Measurements from ENCODE around the gene CEMIP.
"Not testable (repeated sequence)": the region's sequence is repeated elsewhere in the genome, so short reads cannot be mapped to it uniquely, and the experiment has no call there.

The CEMIP gene

DNA sequence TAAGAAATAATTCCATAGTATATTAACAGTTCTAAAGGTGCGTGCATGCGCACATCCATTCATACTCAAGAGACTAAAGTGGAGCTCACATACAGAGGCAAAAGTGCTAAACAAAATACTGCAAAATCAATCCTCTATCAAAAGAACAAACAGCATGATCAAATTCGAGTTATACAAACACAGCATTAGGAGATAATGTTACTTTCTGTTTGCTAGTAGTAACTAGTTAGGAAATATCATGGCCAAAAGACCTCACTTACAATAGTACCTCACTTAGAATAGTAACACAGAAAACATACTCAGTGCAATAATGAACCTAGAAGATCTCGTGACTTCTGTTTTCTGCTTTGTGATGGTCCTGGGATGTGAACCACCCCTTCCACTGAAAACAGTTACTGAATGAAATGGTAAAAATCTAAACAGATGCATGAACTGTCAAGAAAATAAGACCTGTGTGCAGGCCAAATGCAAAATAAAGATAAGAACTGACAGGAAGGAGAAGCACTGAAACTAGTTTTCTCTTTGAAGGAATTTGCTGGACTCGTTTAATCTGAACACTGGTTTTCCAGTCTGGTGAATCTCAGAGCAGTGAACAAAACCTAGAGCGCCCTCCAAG, 20.9 kb upstream of the CEMIP start:
- no peak for DNase-seq

DNA sequence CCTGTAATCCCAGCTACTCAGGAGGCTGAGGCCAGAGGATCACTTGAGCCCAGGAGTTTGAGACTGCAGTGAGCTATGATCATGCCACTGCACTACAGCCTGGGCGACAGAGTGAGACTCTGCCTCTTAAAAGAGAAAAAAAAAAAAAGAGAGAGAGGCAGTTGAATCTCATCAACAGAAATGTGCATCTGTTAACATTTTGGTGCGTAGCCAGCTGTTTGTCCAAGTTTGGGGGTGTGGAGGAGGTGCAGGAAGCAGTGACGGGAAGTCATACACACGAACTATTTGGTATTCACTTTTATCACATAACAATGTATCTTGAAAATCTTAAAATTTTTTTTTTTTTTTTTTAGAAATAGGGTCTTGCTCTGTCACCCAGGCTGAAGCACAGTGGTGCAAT, 18.2 kb upstream of the CEMIP start:
- no peak for DNase-seq

DNA sequence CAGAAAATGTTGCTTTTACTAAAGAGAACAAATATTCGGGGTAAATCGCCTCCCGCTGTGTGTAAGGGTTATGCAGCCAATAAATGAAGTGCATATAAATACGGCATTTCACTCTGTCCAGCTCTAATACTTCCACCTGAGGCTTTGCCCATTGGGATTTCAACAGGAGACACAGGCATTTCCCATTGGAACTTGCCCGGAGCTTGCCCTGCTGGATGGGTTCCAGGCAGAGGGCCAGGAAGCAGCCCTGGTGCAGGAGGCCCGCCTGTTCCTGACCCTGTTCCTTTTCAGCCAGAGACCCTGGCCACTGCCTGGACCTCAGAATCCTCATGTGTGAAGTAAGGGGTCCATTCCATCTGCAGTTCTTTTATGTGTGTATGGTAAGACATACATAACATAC, 17.4 kb upstream of the CEMIP start:
- no peak for DNase-seq

DNA sequence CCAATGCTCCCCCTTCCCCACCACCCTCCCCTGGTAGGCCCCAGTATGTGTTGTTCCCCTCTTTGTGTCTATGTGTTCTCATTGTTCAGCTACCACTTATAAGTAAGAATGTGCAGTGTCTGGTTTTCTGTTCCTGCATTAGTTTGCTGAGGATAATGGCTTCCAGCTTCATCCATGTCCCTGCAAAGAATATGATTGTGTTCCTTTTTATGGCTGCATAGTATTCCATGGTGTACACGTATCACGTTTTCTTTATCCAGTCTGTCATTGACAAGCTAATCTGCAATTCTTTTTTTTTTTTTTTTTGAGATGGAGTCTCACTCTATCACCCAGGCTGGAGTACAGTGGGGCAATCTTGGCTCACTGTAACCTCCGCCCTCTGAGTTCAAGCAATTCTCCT, 15.9 kb upstream of the CEMIP start:
- DNase-seq = not testable (repeated sequence)

DNA sequence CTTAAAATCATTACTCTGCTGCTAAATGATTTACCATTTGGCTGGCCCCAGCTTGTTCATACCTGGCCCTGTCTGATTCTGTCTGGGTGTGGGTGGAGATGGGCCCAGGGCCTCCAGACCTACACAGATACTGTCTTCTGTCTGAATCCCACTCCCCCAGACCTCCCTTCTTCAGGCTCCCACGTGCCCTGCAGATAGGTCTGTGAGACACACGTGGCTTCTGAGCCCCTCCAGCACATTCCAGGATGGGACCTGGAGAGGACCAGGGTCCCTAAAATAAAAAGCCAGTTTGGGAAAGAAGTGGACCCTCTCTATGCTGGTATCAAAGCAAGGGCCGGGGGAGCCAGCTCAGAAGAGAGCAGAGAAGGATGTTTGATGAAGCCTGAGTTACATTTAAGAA, 14.6 kb upstream of the CEMIP start:
- no peak for DNase-seq

DNA sequence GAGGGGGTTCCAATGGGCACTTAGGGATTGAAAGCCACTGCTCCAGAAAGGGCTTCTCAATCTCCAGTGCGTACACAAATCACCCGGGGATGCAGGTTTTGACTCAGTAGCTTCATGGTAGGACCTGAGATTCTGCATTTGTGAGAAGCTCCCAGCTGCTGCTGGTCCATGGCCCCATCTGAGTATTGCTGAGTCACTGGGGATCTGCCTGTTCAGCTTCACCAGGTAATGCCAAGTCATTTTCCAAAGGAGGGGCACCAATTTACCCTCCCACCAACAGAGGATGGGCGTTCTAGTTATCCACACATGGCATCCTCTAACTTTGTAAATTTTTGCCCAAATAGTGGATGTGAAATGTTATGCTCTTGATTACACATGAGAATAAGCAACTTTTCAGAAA, 12.9 kb upstream of the CEMIP start:
- no peak for DNase-seq

GRCh38 chr15:80768158-80768557, 11.0 kb upstream of the CEMIP start:
- no peak for DNase-seq

- DNase-seq = no peak
These were observed 9.9 kb upstream of the CEMIP start for GRCh38 chr15:80769153-80769828.

- no peak for DNase-seq
These were observed 9.1 kb upstream of the CEMIP start for GRCh38 chr15:80769829-80770705.

- no peak for DNase-seq
These were observed 6.0 kb upstream of the CEMIP start for GRCh38 chr15:80773122-80773551.

GRCh38 chr15:80773792-80774352, 5.3 kb upstream of the CEMIP start:
- DNase-seq = no peak

- no peak for DNase-seq
These were observed 4.7 kb upstream of the CEMIP start for GRCh38 chr15:80774486-80774885.

DNA sequence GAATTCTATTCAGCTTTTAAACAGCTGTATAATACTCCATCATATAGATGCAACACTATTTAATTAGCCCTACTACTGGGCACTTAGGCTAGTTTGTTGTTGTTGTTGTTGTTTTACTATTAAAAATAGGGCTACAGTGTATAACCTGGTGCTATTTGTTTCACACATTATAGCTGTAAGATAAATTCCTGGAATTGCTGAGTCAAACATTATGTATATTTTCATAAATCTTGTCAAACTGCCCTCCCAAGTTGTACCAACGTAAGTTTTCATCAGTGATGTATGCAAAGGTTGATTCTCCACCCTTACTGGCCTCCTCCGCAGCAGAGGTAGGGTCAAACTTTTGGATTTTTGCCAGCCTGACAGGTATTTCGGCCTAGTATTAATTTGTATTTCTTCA, 3.8 kb upstream of the CEMIP start:
- no peak for DNase-seq

- DNase-seq = peak; percentile 4 to 50 (median 22)
These were observed 2.6 kb upstream of the CEMIP start for GRCh38 chr15:80776420-80777045.

DNA sequence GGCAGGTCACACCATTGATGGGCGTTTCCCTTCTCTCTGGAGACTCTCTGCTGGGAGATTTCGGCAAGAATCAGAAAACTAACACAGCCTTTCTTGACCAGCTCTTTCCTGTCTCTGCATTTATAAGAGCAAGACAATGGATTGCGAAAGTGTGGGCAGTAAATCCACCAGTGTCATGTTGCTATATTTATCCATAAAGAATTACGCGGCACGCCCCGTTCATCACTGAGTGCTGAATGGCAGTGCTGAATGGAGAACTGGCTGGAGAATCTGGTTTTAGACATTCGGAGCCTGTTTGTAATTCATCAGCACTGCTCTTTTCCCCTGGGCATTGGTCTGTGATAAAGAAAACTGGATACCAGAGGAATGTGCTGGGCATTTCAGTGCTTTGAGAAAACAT, 2.0 kb upstream of the CEMIP start:
- no peak for DNase-seq

- DNase-seq = no peak
These were observed 1.1 kb upstream of the CEMIP start for GRCh38 chr15:80777826-80778620.

- DNase-seq = no peak
These were observed 578 bp upstream of the CEMIP start for GRCh38 chr15:80778621-80778963.

DNA sequence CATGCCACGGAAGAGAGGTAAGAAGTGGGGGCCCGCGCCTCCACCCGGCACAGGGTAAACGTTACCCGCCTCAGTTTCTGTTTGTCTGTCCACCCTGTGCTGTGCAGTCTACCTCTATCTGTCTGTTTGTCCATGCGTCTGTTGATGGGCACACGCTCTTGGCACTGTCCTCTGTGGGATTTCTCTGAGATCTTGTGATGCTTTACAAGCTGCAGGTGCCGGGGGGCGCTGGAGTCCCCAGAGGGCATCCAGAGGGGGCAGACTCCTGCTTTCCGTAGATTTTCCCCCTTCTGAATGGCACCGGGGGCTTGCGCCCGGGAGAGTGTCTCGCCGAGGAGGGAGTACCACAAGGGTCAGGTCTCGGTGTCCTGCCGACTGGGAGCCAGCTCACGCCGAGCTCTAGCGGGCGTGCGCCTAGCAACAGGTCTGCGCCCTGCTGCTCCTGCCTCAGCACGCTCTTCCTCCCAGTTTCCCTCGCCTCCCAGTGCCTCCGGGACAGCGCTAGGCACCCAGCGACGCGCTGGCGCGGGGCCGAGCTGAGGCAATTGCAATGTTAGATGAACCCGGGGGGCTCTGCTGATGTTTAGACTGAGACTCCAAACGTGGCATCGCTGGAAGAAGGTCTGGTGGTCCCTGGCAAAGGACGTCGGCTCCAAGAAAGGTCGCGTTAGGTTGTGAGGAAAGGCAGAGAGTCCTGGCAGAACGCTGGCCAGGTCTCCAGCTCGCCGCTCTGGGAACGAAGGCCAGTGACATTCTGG, 667 bp downstream of the CEMIP start:
- no peak for DNase-seq

DNA sequence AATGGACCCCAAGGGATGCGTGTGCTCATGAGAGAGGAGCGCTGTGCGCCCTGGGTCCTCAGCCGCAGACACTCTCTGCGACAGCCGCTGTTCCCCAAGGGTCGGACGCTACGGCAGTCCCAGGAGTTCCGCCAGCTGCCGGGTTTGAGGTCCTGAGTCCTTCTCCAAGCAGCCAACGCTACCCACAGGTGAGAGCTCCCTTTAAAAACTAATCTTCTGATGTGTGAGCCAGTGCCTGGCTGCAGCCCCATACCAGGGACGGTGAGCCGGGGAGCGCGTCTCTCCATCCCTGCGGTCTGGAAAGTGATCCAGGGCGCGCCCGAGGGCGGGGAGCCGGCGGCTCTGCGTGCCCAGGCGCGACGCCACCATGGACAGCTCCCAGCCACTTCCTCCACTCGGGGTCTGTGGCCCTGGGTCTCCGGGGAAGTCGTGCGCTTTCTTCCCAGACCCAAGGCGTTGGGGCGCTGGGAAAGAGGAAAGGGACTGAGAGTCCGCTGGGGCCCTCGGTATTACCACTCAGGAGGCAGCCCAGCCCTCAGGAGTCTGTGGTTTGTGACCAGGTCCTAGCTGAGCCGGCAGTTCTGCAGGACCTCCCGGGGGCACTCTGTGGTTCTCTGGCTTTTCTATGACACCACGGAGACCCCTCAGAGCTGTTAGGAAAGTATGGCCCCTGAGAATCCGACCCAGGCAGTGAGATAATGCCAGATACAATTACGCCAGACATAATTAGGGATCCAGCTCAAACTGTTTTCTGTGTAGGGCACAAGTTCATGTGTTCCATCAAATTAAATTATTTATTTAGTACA, 1.4 kb downstream of the CEMIP start:
- DNase-seq = no peak

DNA sequence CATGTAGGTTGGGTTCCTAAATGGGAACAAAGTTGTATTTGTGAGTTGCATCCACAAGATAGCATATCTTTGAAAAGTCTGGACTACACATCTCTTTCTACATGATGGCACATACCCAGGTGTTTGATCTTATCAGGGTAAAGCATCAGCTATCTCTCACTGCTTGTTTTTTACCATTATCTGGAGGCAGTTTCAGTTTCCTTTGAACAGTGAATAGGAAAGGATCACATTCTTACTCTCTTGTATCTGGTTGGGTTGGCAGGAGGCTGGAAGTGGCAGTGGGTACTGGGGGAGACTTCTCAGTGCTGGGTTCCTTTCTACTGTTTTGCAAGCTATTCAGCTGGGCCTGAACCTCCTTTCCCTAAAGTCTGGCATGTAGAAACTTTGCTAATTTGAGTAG, 4.1 kb downstream of the CEMIP start:
- no peak for DNase-seq

- DNase-seq = no peak
These were observed 6.2 kb downstream of the CEMIP start for GRCh38 chr15:80785335-80785734.

All from stimulated activated naive CD4-positive, alpha-beta T cell (primary cell).